ENCODE measurements around the gene PLA2G4F.

- no peak for TF ChIP-seq POLR2A (IDR thresholded peaks at IDR 0.05; ENCODE audit: low read length)
- TF ChIP-seq GATA1 (IDR thresholded peaks at IDR 0.05; ENCODE audit: low read depth, low read length): no peak
Observed at GRCh38 chr15:42106288-42106687, 50.1 kb downstream of the PLA2G4F start.
